KG1 (cell line): ENCODE results near the gene TCTA.
"Not testable (repeated sequence)": the region's sequence is repeated elsewhere in the genome, so short reads cannot be mapped to it uniquely, and the experiment has no call there.

Source experiments
- DNase-seq: peaks from one replicate; lab custom pipeline; 2025; lab: John Stamatoyannopoulos, UW

Gene TCTA, protein sequence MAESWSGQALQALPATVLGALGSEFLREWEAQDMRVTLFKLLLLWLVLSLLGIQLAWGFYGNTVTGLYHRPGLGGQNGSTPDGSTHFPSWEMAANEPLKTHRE

GRCh38 chr3:49411968-49412631 lies at the start of gene TCTA, which contains the start of gene RHOA:
TCTA (plus strand) TSS chr3:49412423; CDS start chr3:49412427, 4 bp downstream.
RHOA (minus strand) TSS chr3:49411976; CDS start chr3:49375589, 36,387 bp downstream.
- peak; percentile 98 for DNase-seq

DNA sequence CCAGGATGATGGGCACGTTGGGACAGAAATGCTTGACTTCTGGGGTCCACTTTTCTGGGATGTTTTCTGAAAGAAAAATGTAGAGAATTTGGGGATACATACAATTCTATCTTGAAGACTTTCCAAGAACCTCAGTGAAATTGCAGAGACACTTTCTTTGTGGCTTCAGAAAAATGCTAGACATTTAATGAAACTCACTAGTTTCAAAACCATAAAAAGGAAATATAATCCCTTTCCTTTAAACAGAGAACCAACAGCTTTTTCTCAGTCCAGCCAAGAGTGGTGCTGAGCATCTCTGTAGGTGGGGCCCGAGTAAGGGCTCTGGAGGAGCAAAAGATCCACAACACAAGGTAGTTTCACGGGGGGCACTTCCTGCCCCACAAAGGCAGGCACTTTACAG lies 49.7 kb upstream of the TCTA start:
- no peak for DNase-seq

- no peak for DNase-seq
These were observed 41.5 kb upstream of the TCTA start for GRCh38 chr3:49370585-49371290.

- no peak for DNase-seq
These were observed 40.3 kb upstream of the TCTA start for GRCh38 chr3:49371946-49372345.

DNA sequence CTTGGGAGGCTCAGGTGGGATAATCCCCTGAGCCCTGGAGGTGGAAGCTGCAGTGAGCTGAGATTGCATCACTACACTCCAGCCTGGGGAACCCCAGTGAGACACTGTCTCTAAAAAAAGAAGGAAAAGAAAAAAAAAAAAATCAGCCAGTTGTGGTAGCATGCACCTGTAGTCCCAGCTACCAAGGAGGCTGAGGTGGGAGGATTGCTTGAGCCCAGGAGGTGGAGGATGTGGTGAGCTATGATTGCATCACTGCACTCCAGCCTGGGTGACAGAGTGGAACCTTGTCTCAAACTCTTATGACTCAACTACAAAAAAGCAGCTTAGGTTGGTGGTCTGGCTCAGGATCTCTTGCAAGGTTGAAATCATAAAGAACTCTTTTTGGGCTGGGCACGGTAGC lies 34.7 kb upstream of the TCTA start:
- DNase-seq: no peak

GRCh38 chr3:49378249-49378895 lies 33.9 kb upstream of the TCTA start:
- no peak for DNase-seq

GRCh38 chr3:49383387-49383786 lies 28.8 kb upstream of the TCTA start:
- DNase-seq: no peak

DNA sequence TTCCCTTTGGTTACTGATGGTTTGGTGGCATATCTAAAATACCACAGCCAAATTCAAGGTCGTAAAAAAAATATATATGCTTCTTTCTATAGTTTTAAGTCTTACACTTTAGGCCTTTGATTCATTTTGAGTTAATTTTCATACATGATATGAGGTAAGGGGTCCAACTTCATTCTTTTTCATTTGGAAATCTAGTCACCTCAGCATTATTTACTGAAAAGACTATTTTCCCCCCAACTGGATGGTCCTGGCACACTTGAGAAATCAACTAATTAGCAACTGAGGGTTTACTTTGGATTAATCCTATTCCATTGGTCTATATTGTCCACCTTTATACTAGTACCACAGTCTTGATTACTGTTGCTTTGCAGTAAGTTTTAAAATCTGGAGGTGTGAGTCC lies 26.6 kb upstream of the TCTA start:
- DNase-seq: no peak

DNA sequence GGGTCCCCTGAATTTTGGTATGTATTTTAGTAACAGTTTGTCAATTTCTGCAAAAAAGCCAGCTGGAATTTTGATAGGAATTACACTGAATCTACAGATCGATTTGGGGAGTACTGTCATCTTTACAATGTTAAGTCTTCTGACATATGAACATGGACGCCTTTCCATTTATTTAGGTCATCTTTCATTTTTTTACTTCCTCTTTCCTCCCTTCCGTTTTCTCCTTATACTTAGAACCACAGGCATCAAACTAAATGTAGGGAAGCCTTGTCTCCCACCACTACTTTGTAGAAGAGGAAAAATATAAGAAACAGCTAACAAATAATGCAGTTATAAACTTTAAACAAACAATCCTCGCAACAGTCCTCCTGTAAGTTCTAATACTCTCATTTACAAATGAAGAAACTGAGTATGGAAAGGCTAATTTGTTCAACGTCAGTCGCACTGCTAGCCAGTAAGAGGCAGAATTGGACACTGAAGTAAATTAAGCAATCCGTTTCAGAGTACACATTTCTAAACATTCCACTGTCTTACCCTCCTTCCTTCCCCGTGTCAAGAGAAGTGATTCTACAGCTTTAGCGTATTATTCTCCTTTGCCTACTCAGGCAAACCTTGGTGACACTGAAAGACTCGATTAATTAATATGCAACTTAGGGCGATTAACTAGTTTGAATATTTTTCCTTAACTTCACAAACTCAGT lies 26.0 kb upstream of the TCTA start:
- no peak for DNase-seq

DNA sequence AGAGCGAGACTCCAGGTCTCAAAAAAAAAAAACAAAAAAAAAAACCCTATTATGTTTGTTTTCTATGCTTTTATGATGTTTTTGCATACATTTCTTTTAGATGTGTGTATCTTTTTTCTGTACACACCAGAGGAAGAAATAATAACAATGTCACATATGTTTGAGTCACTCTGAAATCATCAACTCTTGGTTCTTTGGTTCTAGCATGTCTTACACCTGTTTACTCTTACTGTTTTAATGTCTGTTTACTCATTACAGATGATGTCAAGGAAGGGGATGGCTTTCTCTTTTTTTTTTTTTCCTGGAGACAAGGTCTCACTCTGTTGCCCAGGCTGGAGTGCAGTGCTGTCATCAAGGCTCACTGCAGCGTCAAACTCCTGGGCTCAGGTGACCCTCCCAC lies 24.5 kb upstream of the TCTA start:
- DNase-seq: no peak

DNA sequence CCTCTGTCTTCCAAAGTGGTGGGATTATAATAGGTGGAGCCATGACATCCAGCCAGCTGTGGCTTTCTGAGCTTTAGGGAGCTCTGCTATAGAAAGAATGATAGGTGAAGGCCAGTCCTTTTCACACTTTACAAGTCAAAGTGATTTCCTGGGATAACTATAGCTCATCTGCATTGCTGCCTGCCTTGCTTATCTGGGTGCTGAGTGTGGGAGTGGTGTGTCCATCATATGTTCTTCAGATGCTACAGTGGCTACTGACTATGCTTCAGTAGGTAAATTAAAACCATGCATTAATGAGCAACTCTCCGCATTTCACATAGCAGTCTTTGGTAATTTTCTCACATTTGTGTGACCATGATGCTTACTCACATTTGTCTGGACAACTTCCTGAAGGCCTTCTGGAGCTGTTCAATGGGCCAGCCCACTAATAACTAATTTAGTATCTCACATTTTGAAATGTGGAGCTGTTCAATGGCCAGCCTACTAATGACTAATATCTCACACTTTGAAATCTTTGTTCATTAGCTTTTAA lies 23.9 kb upstream of the TCTA start:
- no peak for DNase-seq

DNA sequence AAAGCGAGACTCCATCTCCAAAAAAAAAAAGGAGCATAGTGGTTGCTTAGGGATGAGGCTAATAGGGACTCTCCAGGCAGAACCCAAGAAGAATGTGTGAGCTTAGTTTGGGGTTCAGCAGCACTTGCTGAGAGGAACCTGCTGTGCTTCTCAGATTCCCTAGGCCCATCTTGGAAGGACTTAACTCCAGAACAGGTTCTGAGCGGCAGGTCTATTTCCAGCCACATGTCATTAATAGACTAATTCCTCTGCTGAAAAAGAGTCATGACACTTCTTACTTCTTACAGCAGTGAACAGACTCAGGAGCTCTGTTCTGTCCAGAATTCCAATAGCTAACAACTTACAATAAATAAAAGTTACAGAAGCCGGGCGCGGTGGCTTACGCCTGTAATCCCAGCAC lies 22.9 kb upstream of the TCTA start:
- no peak for DNase-seq

GRCh38 chr3:49391310-49391709 lies 20.9 kb upstream of the TCTA start:
- DNase-seq: not testable (repeated sequence)

DNA sequence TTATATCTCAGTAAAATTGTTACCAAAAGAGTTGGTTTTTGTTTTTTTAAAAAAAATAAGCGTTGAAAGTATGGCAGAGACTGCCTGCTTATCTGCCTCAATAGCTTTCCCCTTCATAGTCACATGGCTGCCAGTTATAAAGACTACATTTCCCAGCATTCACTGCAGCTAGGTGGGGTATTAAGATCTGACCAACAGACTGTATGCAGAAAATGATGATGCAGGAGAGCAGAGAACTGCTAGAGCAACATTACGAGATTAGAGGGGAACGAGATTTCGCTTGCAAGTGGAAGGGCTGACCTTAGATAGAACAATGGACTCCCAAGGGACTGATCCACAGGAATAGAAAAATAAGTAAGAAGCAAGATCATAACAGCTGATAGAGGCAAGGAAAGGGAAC lies 14.8 kb upstream of the TCTA start:
- DNase-seq: no peak

GRCh38 chr3:49399461-49399860 lies 12.8 kb upstream of the TCTA start:
- DNase-seq: no peak

- no peak for DNase-seq
These were observed 10.5 kb upstream of the TCTA start for GRCh38 chr3:49401766-49402165.

GRCh38 chr3:49403891-49404290 lies 8.3 kb upstream of the TCTA start:
- DNase-seq: no peak

DNA sequence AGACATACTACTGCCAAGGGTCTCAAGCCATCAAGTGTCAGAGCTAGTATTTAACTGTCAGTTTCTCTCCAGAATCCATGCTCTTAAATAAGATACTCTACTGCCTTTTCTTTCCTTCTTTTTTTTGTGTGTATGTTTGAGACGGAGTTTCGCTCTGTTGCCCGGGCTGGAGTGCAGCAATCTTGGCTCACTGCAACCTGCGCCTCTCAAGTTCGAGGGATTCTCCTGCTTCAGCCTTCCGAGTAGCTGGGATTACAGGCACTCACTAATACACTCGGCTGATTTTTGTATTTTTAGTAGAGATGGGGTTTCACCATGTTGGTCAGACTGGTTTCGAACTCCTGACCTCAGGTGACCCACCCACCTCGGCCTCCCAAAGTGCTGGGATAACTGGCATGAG lies 6.7 kb upstream of the TCTA start:
- DNase-seq: not testable (repeated sequence)

DNA sequence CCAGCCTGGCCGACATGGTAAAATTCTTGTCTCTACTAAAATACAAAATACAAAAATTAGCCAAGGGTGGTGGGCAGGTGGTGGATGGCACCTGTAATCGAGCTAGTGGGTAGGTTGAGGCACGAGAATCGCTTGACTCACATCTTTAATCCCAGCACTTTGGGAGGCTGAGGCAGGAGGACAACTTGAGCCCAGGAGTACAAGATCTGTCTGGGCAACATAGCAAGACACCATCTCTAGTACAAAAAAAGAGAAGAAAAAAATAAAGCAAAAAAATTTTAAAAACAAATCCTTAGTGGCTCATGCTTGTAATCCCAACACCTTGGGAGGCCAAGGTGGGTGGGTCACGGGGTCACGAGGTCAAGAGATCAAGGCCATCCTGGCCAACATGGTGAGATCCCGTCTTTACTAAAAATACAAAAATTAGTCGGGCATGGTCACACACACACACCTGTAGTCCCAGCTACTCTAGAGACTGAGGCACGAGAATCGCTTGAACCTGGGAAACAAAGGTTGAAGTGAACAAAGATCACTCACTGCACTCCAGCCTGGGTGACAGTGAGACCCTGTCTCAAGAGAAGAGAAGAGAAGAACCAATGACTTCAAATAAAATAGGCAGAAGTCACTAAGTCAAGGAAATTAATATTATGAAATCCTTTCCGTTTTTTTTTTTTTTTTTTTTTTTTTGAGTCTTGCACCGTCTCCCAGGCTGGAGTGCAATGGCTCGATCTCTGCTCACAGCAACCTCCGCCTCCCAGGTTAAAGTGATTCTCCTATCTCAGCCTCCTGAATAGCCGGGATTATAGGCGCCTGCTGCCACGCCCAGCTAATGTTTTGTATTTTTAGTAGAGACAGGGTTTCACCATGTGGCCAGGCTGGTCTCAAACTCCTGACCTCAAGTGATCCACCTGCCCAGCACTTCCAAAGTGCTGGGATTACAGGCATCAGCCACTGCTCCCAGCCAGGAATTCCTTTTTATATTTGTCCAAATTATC lies 5.4 kb upstream of the TCTA start:
- DNase-seq: no peak

- DNase-seq: no peak
These were observed 2.0 kb upstream of the TCTA start for GRCh38 chr3:49410066-49410845.
